ENCODE results near the gene RHBDD2.

DNA sequence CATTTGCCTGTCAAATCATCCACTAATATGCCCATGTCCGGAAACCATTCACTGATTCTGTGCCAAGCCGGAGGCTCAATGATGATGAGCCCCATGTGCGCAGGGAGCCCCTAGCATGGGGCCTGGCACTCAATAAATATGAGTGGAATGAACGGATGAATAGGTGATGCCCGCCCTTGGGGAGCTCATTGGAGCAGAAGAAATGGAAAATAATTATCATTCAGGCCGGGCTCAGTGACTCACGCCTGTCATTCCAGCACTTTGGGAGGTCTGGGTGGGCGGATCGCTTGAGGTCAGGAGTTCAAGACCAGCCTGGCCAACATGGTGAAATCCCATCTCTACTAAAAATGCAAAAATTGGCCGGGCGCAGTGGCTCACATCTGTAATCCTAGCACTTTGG is 11.0 kb downstream of the RHBDD2 start:
- TF ChIP-seq, protein P1, sequence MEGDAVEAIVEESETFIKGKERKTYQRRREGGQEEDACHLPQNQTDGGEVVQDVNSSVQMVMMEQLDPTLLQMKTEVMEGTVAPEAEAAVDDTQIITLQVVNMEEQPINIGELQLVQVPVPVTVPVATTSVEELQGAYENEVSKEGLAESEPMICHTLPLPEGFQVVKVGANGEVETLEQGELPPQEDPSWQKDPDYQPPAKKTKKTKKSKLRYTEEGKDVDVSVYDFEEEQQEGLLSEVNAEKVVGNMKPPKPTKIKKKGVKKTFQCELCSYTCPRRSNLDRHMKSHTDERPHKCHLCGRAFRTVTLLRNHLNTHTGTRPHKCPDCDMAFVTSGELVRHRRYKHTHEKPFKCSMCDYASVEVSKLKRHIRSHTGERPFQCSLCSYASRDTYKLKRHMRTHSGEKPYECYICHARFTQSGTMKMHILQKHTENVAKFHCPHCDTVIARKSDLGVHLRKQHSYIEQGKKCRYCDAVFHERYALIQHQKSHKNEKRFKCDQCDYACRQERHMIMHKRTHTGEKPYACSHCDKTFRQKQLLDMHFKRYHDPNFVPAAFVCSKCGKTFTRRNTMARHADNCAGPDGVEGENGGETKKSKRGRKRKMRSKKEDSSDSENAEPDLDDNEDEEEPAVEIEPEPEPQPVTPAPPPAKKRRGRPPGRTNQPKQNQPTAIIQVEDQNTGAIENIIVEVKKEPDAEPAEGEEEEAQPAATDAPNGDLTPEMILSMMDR (IDR thresholded peaks at IDR 0.05; ENCODE audit: low read length): no peak
- no peak for TF ChIP-seq EZH2 (IDR thresholded peaks at IDR 0.05; ENCODE audit: borderline replicate concordance, low read length)

Measured in OCI-LY1 (cell line).